ENCODE data around the gene EMP2. TPM values are rescaled to one million over a fixed set of nuclear protein-coding genes. Genes with fewer than 3 reads are reported as not detected.
"Not testable (repeated sequence)": the region's sequence is repeated elsewhere in the genome, so short reads cannot be mapped to it uniquely, and the experiment has no call there.

EMP2 gene
- polyA plus RNA-seq, 2 donors: 68.6 to 90.9 TPM

- H3K36me3 ChIP-seq (ENCODE audit: control insufficient read depth in 2 of 2, insufficient read depth in 2 of 2, low read length in 1 of 2): peaks cover 0 to 46% of the 10 kb centered on the region in 2 donors
- peak overlapping the region; percentile 73 to 74 for H3K27ac ChIP-seq (ENCODE audit: low read depth in 2 of 2, low read length in 1 of 2)
- WGBS, 2 donors: 86 to 88% methylated on average over 10 of the region's 10 CpGs
Measured at GRCh38 chr16:10535461-10535860, 44.9 kb downstream of the EMP2 start.

GRCh38 chr16:10534748-10535147 is 45.6 kb downstream of the EMP2 start:
- WGBS, 2 donors: 95 to 98% methylated on average over 5 of the region's 5 CpGs
- H3K4me1 ChIP-seq (ENCODE audit: control insufficient read depth in 2 of 2, insufficient read depth in 2 of 2, low read length in 1 of 2): peaks cover 4 to 26% of the 10 kb centered on the region in 2 donors
- H3K4me3 ChIP-seq (ENCODE audit: low read depth in 1 of 2, low read length in 2 of 2): no peak overlapping the region
- no peaks in the 10 kb centered on the region for H3K9me3 ChIP-seq (ENCODE audit: control insufficient read depth in 2 of 2, insufficient read depth in 1 of 2, low read depth in 1 of 2, low read length in 1 of 2)
- H3K27ac ChIP-seq (ENCODE audit: low read depth in 2 of 2, low read length in 1 of 2): no peak overlapping the region
- H3K36me3 ChIP-seq (ENCODE audit: control insufficient read depth in 2 of 2, insufficient read depth in 2 of 2, low read length in 1 of 2): peaks cover 0 to 43% of the 10 kb centered on the region in 2 donors
- H3K27me3 ChIP-seq (ENCODE audit: control insufficient read depth in 1 of 2, insufficient read depth in 2 of 2, low read length in 2 of 2): no peaks in the 10 kb centered on the region

More at GRCh38 chr16:10535461-10535860, 44.9 kb downstream of the EMP2 start:
- Histone ChIP-seq H3K4me1 (ENCODE audit: control insufficient read depth in 2 of 2, insufficient read depth in 2 of 2, low read length in 1 of 2) (peaks cover 4 to 26% of the 10 kb centered on the region in 2 donors), H3K4me3 (ENCODE audit: low read depth in 1 of 2, low read length in 2 of 2) (no peak overlapping the region), H3K27me3 (ENCODE audit: control insufficient read depth in 1 of 2, insufficient read depth in 2 of 2, low read length in 2 of 2) (no peaks in the 10 kb centered on the region), H3K9me3 (ENCODE audit: control insufficient read depth in 2 of 2, insufficient read depth in 1 of 2, low read depth in 1 of 2, low read length in 1 of 2) (no peaks in the 10 kb centered on the region)

GRCh38 chr16:10533612-10534011 is 46.8 kb downstream of the EMP2 start:
- Histone ChIP-seq H3K4me1 (ENCODE audit: control insufficient read depth in 2 of 2, insufficient read depth in 2 of 2, low read length in 1 of 2) (peaks cover 4 to 26% of the 10 kb centered on the region in 2 donors), H3K36me3 (ENCODE audit: control insufficient read depth in 2 of 2, insufficient read depth in 2 of 2, low read length in 1 of 2) (peaks cover 0 to 38% of the 10 kb centered on the region in 2 donors)
- WGBS, 2 donors: 67 to 73% methylated on average over 4 of the region's 4 CpGs
- not testable (repeated sequence) for H3K4me3 ChIP-seq (ENCODE audit: low read depth in 1 of 2, low read length in 2 of 2); H3K27ac ChIP-seq (ENCODE audit: low read depth in 2 of 2, low read length in 1 of 2); H3K9me3 ChIP-seq (ENCODE audit: control insufficient read depth in 2 of 2, insufficient read depth in 1 of 2, low read depth in 1 of 2, low read length in 1 of 2); H3K27me3 ChIP-seq (ENCODE audit: control insufficient read depth in 1 of 2, insufficient read depth in 2 of 2, low read length in 2 of 2)

GRCh38 chr16:10531582-10531981 is 48.8 kb downstream of the EMP2 start:
- Histone ChIP-seq H3K27me3 (ENCODE audit: control insufficient read depth in 1 of 2, insufficient read depth in 2 of 2, low read length in 2 of 2) (no peaks in the 10 kb centered on the region), H3K4me3 (ENCODE audit: low read depth in 1 of 2, low read length in 2 of 2) (no peak overlapping the region), H3K27ac (ENCODE audit: low read depth in 2 of 2, low read length in 1 of 2) (no peak overlapping the region), H3K4me1 (ENCODE audit: control insufficient read depth in 2 of 2, insufficient read depth in 2 of 2, low read length in 1 of 2) (peaks cover 0 to 11% of the 10 kb centered on the region in 2 donors), H3K9me3 (ENCODE audit: control insufficient read depth in 2 of 2, insufficient read depth in 1 of 2, low read depth in 1 of 2, low read length in 1 of 2) (no peaks in the 10 kb centered on the region), H3K36me3 (ENCODE audit: control insufficient read depth in 2 of 2, insufficient read depth in 2 of 2, low read length in 1 of 2) (peaks cover 5 to 26% of the 10 kb centered on the region in 2 donors)

- no peak overlapping the region for H3K4me3 ChIP-seq (ENCODE audit: low read depth in 1 of 2, low read length in 2 of 2)
- peaks cover 5 to 27% of the 10 kb centered on the region in 2 donors for H3K36me3 ChIP-seq (ENCODE audit: control insufficient read depth in 2 of 2, insufficient read depth in 2 of 2, low read length in 1 of 2)
- no peaks in the 10 kb centered on the region for H3K27me3 ChIP-seq (ENCODE audit: control insufficient read depth in 1 of 2, insufficient read depth in 2 of 2, low read length in 2 of 2)
- peaks cover 0 to 8% of the 10 kb centered on the region in 2 donors for H3K4me1 ChIP-seq (ENCODE audit: control insufficient read depth in 2 of 2, insufficient read depth in 2 of 2, low read length in 1 of 2)
- 85 to 86% methylated on average over 14 of the region's 14 CpGs for WGBS, 2 donors
- H3K27ac ChIP-seq (ENCODE audit: low read depth in 2 of 2, low read length in 1 of 2): no peak overlapping the region
- no peaks in the 10 kb centered on the region for H3K9me3 ChIP-seq (ENCODE audit: control insufficient read depth in 2 of 2, insufficient read depth in 1 of 2, low read depth in 1 of 2, low read length in 1 of 2)
Measured at GRCh38 chr16:10530685-10531084, 49.7 kb downstream of the EMP2 start.

- H3K27me3 ChIP-seq (ENCODE audit: control insufficient read depth in 1 of 2, insufficient read depth in 2 of 2, low read length in 2 of 2): no peaks in the 10 kb centered on the region
- H3K27ac ChIP-seq (ENCODE audit: low read depth in 2 of 2, low read length in 1 of 2): no peak overlapping the region
- H3K36me3 ChIP-seq (ENCODE audit: control insufficient read depth in 2 of 2, insufficient read depth in 2 of 2, low read length in 1 of 2): peaks cover 5 to 25% of the 10 kb centered on the region in 2 donors
- H3K9me3 ChIP-seq (ENCODE audit: control insufficient read depth in 2 of 2, insufficient read depth in 1 of 2, low read depth in 1 of 2, low read length in 1 of 2): no peaks in the 10 kb centered on the region
- no peak overlapping the region for H3K4me3 ChIP-seq (ENCODE audit: low read depth in 1 of 2, low read length in 2 of 2)
- peaks cover 0 to 4% of the 10 kb centered on the region in 2 donors for H3K4me1 ChIP-seq (ENCODE audit: control insufficient read depth in 2 of 2, insufficient read depth in 2 of 2, low read length in 1 of 2)
- 64 to 72% methylated on average over 1 of the region's 1 CpG for WGBS, 2 donors
Measured at GRCh38 chr16:10529895-10530669, 50.3 kb downstream of the EMP2 start.

- peaks cover 5 to 22% of the 10 kb centered on the region in 2 donors for H3K36me3 ChIP-seq (ENCODE audit: control insufficient read depth in 2 of 2, insufficient read depth in 2 of 2, low read length in 1 of 2)
- H3K4me1 ChIP-seq (ENCODE audit: control insufficient read depth in 2 of 2, insufficient read depth in 2 of 2, low read length in 1 of 2): peaks cover 0 to 4% of the 10 kb centered on the region in 2 donors
- H3K27ac ChIP-seq (ENCODE audit: low read depth in 2 of 2, low read length in 1 of 2): no peak overlapping the region
- no peak overlapping the region for H3K4me3 ChIP-seq (ENCODE audit: low read depth in 1 of 2, low read length in 2 of 2)
- H3K9me3 ChIP-seq (ENCODE audit: control insufficient read depth in 2 of 2, insufficient read depth in 1 of 2, low read depth in 1 of 2, low read length in 1 of 2): no peaks in the 10 kb centered on the region
- WGBS, 2 donors: 97% methylated on average over 8 of the region's 8 CpGs
- no peaks in the 10 kb centered on the region for H3K27me3 ChIP-seq (ENCODE audit: control insufficient read depth in 1 of 2, insufficient read depth in 2 of 2, low read length in 2 of 2)
Measured at GRCh38 chr16:10528635-10529034, 51.8 kb downstream of the EMP2 start.

- no peak overlapping the region for H3K4me3 ChIP-seq (ENCODE audit: low read depth in 1 of 2, low read length in 2 of 2)
- no peaks in the 10 kb centered on the region for H3K9me3 ChIP-seq (ENCODE audit: control insufficient read depth in 2 of 2, insufficient read depth in 1 of 2, low read depth in 1 of 2, low read length in 1 of 2)
- no peak overlapping the region for H3K27ac ChIP-seq (ENCODE audit: low read depth in 2 of 2, low read length in 1 of 2)
- WGBS, 2 donors: 87 to 90% methylated on average over 7 of the region's 7 CpGs
- peaks cover 0 to 3% of the 10 kb centered on the region in 2 donors for H3K4me1 ChIP-seq (ENCODE audit: control insufficient read depth in 2 of 2, insufficient read depth in 2 of 2, low read length in 1 of 2)
- H3K36me3 ChIP-seq (ENCODE audit: control insufficient read depth in 2 of 2, insufficient read depth in 2 of 2, low read length in 1 of 2): peaks cover 5 to 16% of the 10 kb centered on the region in 2 donors
- H3K27me3 ChIP-seq (ENCODE audit: control insufficient read depth in 1 of 2, insufficient read depth in 2 of 2, low read length in 2 of 2): no peaks in the 10 kb centered on the region
Measured at GRCh38 chr16:10526962-10527361, 53.4 kb downstream of the EMP2 start.

- Histone ChIP-seq H3K27me3 (ENCODE audit: control insufficient read depth in 1 of 2, insufficient read depth in 2 of 2, low read length in 2 of 2) (no peaks in the 10 kb centered on the region), H3K4me1 (ENCODE audit: control insufficient read depth in 2 of 2, insufficient read depth in 2 of 2, low read length in 1 of 2) (no peaks in the 10 kb centered on the region), H3K9me3 (ENCODE audit: control insufficient read depth in 2 of 2, insufficient read depth in 1 of 2, low read depth in 1 of 2, low read length in 1 of 2) (no peaks in the 10 kb centered on the region), H3K27ac (ENCODE audit: low read depth in 2 of 2, low read length in 1 of 2) (no peak overlapping the region), H3K36me3 (ENCODE audit: control insufficient read depth in 2 of 2, insufficient read depth in 2 of 2, low read length in 1 of 2) (peaks cover 5 to 13% of the 10 kb centered on the region in 2 donors), H3K4me3 (ENCODE audit: low read depth in 1 of 2, low read length in 2 of 2) (no peak overlapping the region)
- 79 to 82% methylated on average over 6 of the region's 6 CpGs for WGBS, 2 donors
Measured at GRCh38 chr16:10525214-10525825, 55.1 kb downstream of the EMP2 start.

Measured in esophagus (tissue), 2 donors.